Astrocyte (in vitro differentiated cells and primary cell): ENCODE data around the gene CLMP.

Experiments used
- CTCF ChIP-seq: IDR thresholded peaks from 2 replicates; pipeline ENCODE4 v1.5.1; 2011; ENCODE audit warnings: low read depth, mild to moderate bottlenecking, inconsistent platforms, low read length, moderate library complexity; ENCODE audit not compliant: insufficient read depth
- EZH2 ChIP-seq: IDR thresholded peaks from 2 replicates; pipeline ENCODE4 v1.6.1; 2012; ENCODE audit warnings: mild to moderate bottlenecking, low read length, inconsistent platforms; ENCODE audit not compliant: insufficient read depth

GRCh38 chr11:123217897-123218296 lies 22.8 kb upstream of the CLMP start:
- TF ChIP-seq CTCF (no peak), EZH2 (no peak)
